OCI-LY1 (cell line): Measurements from ENCODE around the gene ZNRF1.

Experiments
- H2AFZ ChIP-seq: fragments of 200-600 bp; sonication (generic), shearing (Covaris generic); 2 replicates; pipeline ENCODE4 v1.6.0; 2014; ENCODE audit warnings: antibody characterized with exemption, mild to moderate bottlenecking, low read length
- H3F3A ChIP-seq: fragments of 200-600 bp; sonication (generic), shearing (Covaris generic); 2 replicates; pipeline ENCODE4 v1.6.0; 2014; ENCODE audit warnings: mild to moderate bottlenecking, antibody characterized with exemption, low read length, moderate library complexity; ENCODE audit not compliant: insufficient read depth
- H3K27ac ChIP-seq: fragments of 200-600 bp; sonication (generic); 2 replicates; pipeline ENCODE4 v1.5.1; 2014; ENCODE audit warnings: low read length, mixed run types, mild to moderate bottlenecking, low read depth; ENCODE audit not compliant: poor library complexity, severe bottlenecking
- H3K27me3 ChIP-seq: fragments of 200-600 bp; sonication (generic); 2 replicates; pipeline ENCODE4 v1.6.0; 2014; ENCODE audit warnings: antibody characterized with exemption, mild to moderate bottlenecking, low read length, moderate library complexity; ENCODE audit not compliant: insufficient read depth
- H3K36me3 ChIP-seq: fragments of 200-600 bp; sonication (generic); 2 replicates; pipeline ENCODE4 v1.6.1; 2014; ENCODE audit warnings: mild to moderate bottlenecking, antibody characterized with exemption, low read length, moderate library complexity, mixed read lengths; ENCODE audit not compliant: insufficient read depth
- H3K4me1 ChIP-seq: fragments of 200-600 bp; sonication (generic); 2 replicates; pipeline ENCODE4 v1.5.1; 2014; ENCODE audit warnings: mild to moderate bottlenecking, low read length, moderate library complexity; ENCODE audit not compliant: insufficient read depth, severe bottlenecking
- H3K4me2 ChIP-seq: fragments of 200-600 bp; sonication (generic), shearing (Covaris generic); 2 replicates; pipeline ENCODE4 v1.6.1; 2014; ENCODE audit warnings: low read length
- H3K4me3 ChIP-seq: fragments of 200-600 bp; sonication (generic); 2 replicates; pipeline ENCODE4 v1.5.1; 2014; ENCODE audit warnings: low read length, low read depth, mild to moderate bottlenecking, mixed read lengths; ENCODE audit not compliant: poor library complexity, severe bottlenecking
- H3K79me2 ChIP-seq: fragments of 200-600 bp; shearing (Covaris generic); 2 replicates; pipeline ENCODE4 v1.6.1; 2016; ENCODE audit warnings: mixed run types, low read length, mixed read lengths; ENCODE audit not compliant: insufficient read depth
- H3K9ac ChIP-seq: fragments of 200-600 bp; sonication (generic), shearing (Covaris generic); 2 replicates; pipeline ENCODE4 v1.6.1; 2014; ENCODE audit warnings: mild to moderate bottlenecking, low read length, mixed read lengths
- H3K9me2 ChIP-seq: fragments of 200-600 bp; sonication (generic), shearing (Covaris generic); 2 replicates; pipeline ENCODE4 v1.6.1; 2014; ENCODE audit warnings: low read depth, mild to moderate bottlenecking, low read length, mixed read lengths
- H3K9me3 ChIP-seq: fragments of 200-600 bp; shearing (Covaris generic); 2 replicates; pipeline ENCODE4 v1.6.1; 2014; ENCODE audit warnings: low read length, mixed read lengths
- H4K20me1 ChIP-seq: fragments of 200-600 bp; sonication (generic), shearing (Covaris generic); 2 replicates; pipeline ENCODE4 v1.6.0; 2016; ENCODE audit warnings: mild to moderate bottlenecking, low read length; ENCODE audit not compliant: insufficient read depth
- CTCF ChIP-seq: fragments of 200-600 bp; sonication (generic), shearing (Covaris generic); IDR thresholded peaks from 2 replicates; pipeline ENCODE4 v1.5.1; 2017; ENCODE audit warnings: mild to moderate bottlenecking, antibody characterized with exemption, low read length, moderate library complexity, mixed read lengths
- EZH2 ChIP-seq: fragments of 200-600 bp; sonication (generic), shearing (Covaris generic); IDR thresholded peaks from 2 replicates; pipeline ENCODE4 v1.8.0; 2017; ENCODE audit warnings: borderline replicate concordance, mixed run types, mild to moderate bottlenecking, antibody characterized with exemption, low read length, moderate library complexity, mixed read lengths

Gene ZNRF1

GRCh38 chr16:75072239-75072947, 73.6 kb downstream of the ZNRF1 start:
- Histone ChIP-seq H3K9me2 (no peaks in the 10 kb centered on the region), H3K27ac (no peak overlapping the region), H3K27me3 (no peaks in the 10 kb centered on the region), H2AFZ (no peak overlapping the region), H3K9me3 (no peaks in the 10 kb centered on the region), H3F3A (no peaks in the 10 kb centered on the region), H3K36me3 (no peaks in the 10 kb centered on the region), H3K9ac (no peak overlapping the region), H4K20me1 (no peaks in the 10 kb centered on the region), H3K4me1 (peaks cover 10% of the 10 kb centered on the region), H3K4me2 (no peak overlapping the region), H3K79me2 (no peaks in the 10 kb centered on the region), H3K4me3 (no peak overlapping the region)
- TF ChIP-seq EZH2: no peak
- TF ChIP-seq CTCF: no peak

- no peak overlapping the region for H3K4me3 ChIP-seq
- no peaks in the 10 kb centered on the region for H4K20me1 ChIP-seq
- no peak overlapping the region for H3K9ac ChIP-seq
Observed at GRCh38 chr16:75073545-75074303, 74.9 kb downstream of the ZNRF1 start.

DNA sequence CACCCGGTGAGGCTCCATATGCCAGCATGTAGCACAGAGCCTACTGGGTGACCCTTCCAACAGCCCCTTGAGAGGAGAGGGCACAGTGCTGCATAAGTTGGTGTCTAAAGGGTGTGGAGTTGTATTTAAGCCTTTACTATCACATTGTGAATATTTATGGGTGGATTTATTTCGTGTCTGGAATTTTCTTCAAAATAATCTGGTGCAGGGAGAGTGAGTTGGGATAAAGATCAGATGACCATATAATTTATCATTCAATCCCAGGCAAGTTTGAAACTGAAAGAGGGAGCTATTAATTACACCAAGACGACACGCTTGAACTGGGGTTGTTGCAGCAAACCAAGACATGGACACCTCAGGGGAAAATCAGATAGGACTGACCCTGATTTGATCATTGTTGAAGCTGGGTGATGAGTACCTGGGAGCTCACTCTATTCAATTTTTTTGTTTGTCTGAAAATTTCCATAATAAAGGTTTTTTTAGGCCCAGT, 75.5 kb downstream of the ZNRF1 start:
- no peak overlapping the region for H3K27ac ChIP-seq
- H3K36me3 ChIP-seq: no peaks in the 10 kb centered on the region
- TF ChIP-seq CTCF (no peak), EZH2 (no peak)
- H3K4me3 ChIP-seq: no peak overlapping the region
- no peaks in the 10 kb centered on the region for H3K79me2 ChIP-seq
- no peaks in the 10 kb centered on the region for H3K9me3 ChIP-seq
- no peaks in the 10 kb centered on the region for H4K20me1 ChIP-seq
- no peaks in the 10 kb centered on the region for H3K9me2 ChIP-seq
- no peaks in the 10 kb centered on the region for H3F3A ChIP-seq
- H2AFZ ChIP-seq: no peak overlapping the region
- no peak overlapping the region for H3K4me2 ChIP-seq
- H3K27me3 ChIP-seq: no peaks in the 10 kb centered on the region; the same call in 1 of the 2 replicates
- no peak overlapping the region for H3K9ac ChIP-seq
- peaks cover 10% of the 10 kb centered on the region for H3K4me1 ChIP-seq

More at GRCh38 chr16:75073545-75074303, 74.9 kb downstream of the ZNRF1 start:
- no peaks in the 10 kb centered on the region for H3K36me3 ChIP-seq
- H3K79me2 ChIP-seq: no peaks in the 10 kb centered on the region
- no peaks in the 10 kb centered on the region; the same call in 1 of the 2 replicates for H3K27me3 ChIP-seq
- no peak overlapping the region for H3K27ac ChIP-seq
- H3K4me1 ChIP-seq: peaks cover 10% of the 10 kb centered on the region
- H3K9me2 ChIP-seq: no peaks in the 10 kb centered on the region
- TF ChIP-seq EZH2 (no peak), CTCF (no peak)
- no peak overlapping the region for H3K4me2 ChIP-seq
- H3F3A ChIP-seq: no peaks in the 10 kb centered on the region
- no peak overlapping the region for H2AFZ ChIP-seq
- H3K9me3 ChIP-seq: no peaks in the 10 kb centered on the region
